Inflammatory macrophage treated with lipopolysaccharide for 4 hours (primary cell): ENCODE data around the gene RNFT2.
A peak's percentile ranks its signal among the peaks of the same experiment; 100 is the strongest.

Experiments used
- DNase-seq: peaks from one replicate; pipeline ENCODE4 v3.0.0-alpha.2; 2020

RNFT2 gene

GRCh38 chr12:116737774-116738657, at the start of gene RNFT2, which contains the start of gene SPRING1:
TSS of gene RNFT2 (plus strand) at chr12:116738315. CDS start at chr12:116740498, 2,183 bp downstream.
TSS of gene SPRING1 (minus strand) at chr12:116738069. CDS start at chr12:116737900, 169 bp downstream.
- peak; percentile 99 for DNase-seq

GRCh38 chr12:116689521-116689920, 48.6 kb upstream of the RNFT2 start:
- no peak for DNase-seq

GRCh38 chr12:116689979-116690744, 48.0 kb upstream of the RNFT2 start:
- DNase-seq, result no peak

GRCh38 chr12:116691205-116691604, 46.9 kb upstream of the RNFT2 start:
- DNase-seq, result no peak

GRCh38 chr12:116691636-116692035, 46.5 kb upstream of the RNFT2 start:
- no peak for DNase-seq

GRCh38 chr12:116692605-116693004, 45.5 kb upstream of the RNFT2 start:
- peak; percentile 33 for DNase-seq

GRCh38 chr12:116693286-116694227, 44.6 kb upstream of the RNFT2 start:
- no peak for DNase-seq

GRCh38 chr12:116694653-116695463, 43.3 kb upstream of the RNFT2 start:
- no peak for DNase-seq

GRCh38 chr12:116695464-116695725, 42.7 kb upstream of the RNFT2 start:
- DNase-seq, result no peak

GRCh38 chr12:116697305-116697704, 40.8 kb upstream of the RNFT2 start:
- peak; percentile 32 for DNase-seq

- no peak for DNase-seq
Observed at GRCh38 chr12:116697716-116698115, 40.4 kb upstream of the RNFT2 start.

GRCh38 chr12:116698116-116698515, 40.0 kb upstream of the RNFT2 start:
- DNase-seq, result no peak

GRCh38 chr12:116698554-116699075, 39.5 kb upstream of the RNFT2 start:
- DNase-seq, result no peak

GRCh38 chr12:116700066-116700465, 38.0 kb upstream of the RNFT2 start:
- no peak for DNase-seq

- no peak for DNase-seq
Observed at GRCh38 chr12:116701432-116701831, 36.7 kb upstream of the RNFT2 start.

- peak; percentile 64 for DNase-seq
Observed at GRCh38 chr12:116703214-116703795, 34.8 kb upstream of the RNFT2 start.

- no peak for DNase-seq
Observed at GRCh38 chr12:116707751-116708150, 30.4 kb upstream of the RNFT2 start.

GRCh38 chr12:116708826-116709756, 29.0 kb upstream of the RNFT2 start:
- peak; percentile 51 for DNase-seq

- no peak for DNase-seq
Observed at GRCh38 chr12:116709768-116710167, 28.3 kb upstream of the RNFT2 start.
